SU-DHL-6 (cell line): ENCODE data around the gene ITSN1.

Source experiments
- H2AFZ ChIP-seq: fragments of 200-600 bp; sonication (generic); 2 replicates; pipeline ENCODE4 v1.6.1; 2014; ENCODE audit warnings: low read depth, mild to moderate bottlenecking, moderate library complexity, mixed read lengths, antibody characterized with exemption, low read length; ENCODE audit not compliant: severe bottlenecking
- H3F3A ChIP-seq: fragments of 200-600 bp; shearing (Covaris generic); 2 replicates; pipeline ENCODE4 v1.6.0; 2016; ENCODE audit warnings: antibody characterized with exemption, mild to moderate bottlenecking; ENCODE audit not compliant: insufficient read depth
- H3K27ac ChIP-seq: fragments of 200-600 bp; sonication (generic); 2 replicates; pipeline ENCODE4 v1.5.1; 2016; ENCODE audit warnings: low read depth, mild to moderate bottlenecking, low read length, moderate library complexity, mixed read lengths
- H3K27me3 ChIP-seq: fragments of 200-600 bp; sonication (generic), shearing (Covaris generic); 2 replicates; pipeline ENCODE4 v1.6.0; 2014; ENCODE audit warnings: mild to moderate bottlenecking, low read length
- H3K36me3 ChIP-seq: fragments of 200-600 bp; sonication (generic); 2 replicates; pipeline ENCODE4 v1.6.1; 2014; ENCODE audit warnings: mild to moderate bottlenecking, low read length, mixed read lengths
- H3K4me2 ChIP-seq: fragments of 300-600, 200-600 bp; shearing (Covaris generic), sonication (generic); 2 replicates; pipeline ENCODE4 v1.6.0; 2014; ENCODE audit warnings: low read length, low read depth, mild to moderate bottlenecking; ENCODE audit not compliant: poor library complexity, severe bottlenecking
- H3K4me3 ChIP-seq: fragments of 200-600 bp; sonication (generic); 2 replicates; pipeline ENCODE4 v1.5.1; 2014; ENCODE audit warnings: antibody characterized with exemption, low read length, mild to moderate bottlenecking, mixed read lengths; ENCODE audit not compliant: insufficient read depth, poor library complexity, severe bottlenecking
- H3K79me2 ChIP-seq: fragments of 200-600 bp; sonication (generic); 2 replicates; pipeline ENCODE4 v1.6.1; 2014; ENCODE audit warnings: mild to moderate bottlenecking, low read length, moderate library complexity; ENCODE audit not compliant: insufficient read depth
- H3K9ac ChIP-seq: fragments of 200-600 bp; sonication (generic); 2 replicates; pipeline ENCODE4 v1.7.0; 2014; ENCODE audit warnings: mild to moderate bottlenecking, low read length
- H3K9me2 ChIP-seq: fragments of 200-600 bp; sonication (generic); replicated peaks from 2 replicates; pipeline ENCODE4 v1.6.1; 2014; ENCODE audit warnings: low read length; ENCODE audit not compliant: insufficient read depth
- H3K9me3 ChIP-seq: fragments of 200-600 bp; sonication (generic); 2 replicates; pipeline ENCODE4 v1.6.1; 2014; ENCODE audit warnings: low read length, mixed read lengths; ENCODE audit not compliant: insufficient read depth
- H4K20me1 ChIP-seq: fragments of 200-600 bp; sonication (generic); 2 replicates; pipeline ENCODE4 v1.6.1; 2014; ENCODE audit warnings: low read depth, mild to moderate bottlenecking, antibody characterized with exemption, low read length, moderate library complexity, mixed read lengths
- EZH2phosphoT487 ChIP-seq: fragments of 200-600 bp; sonication (generic), shearing (Covaris generic); conservative IDR thresholded peaks from 2 replicates; pipeline ENCODE4 v1.6.1; 2018; ENCODE audit warnings: mild to moderate bottlenecking, antibody characterized with exemption, low read length, moderate library complexity, mixed read lengths
- TF ChIP-seq, protein P1 (sequence below): fragments of 200-600 bp; sonication (generic); IDR thresholded peaks from one replicate; pipeline ENCODE4 v1.5.1; 2017; ENCODE audit warnings: antibody characterized with exemption, mild to moderate bottlenecking, low read length, moderate library complexity; ENCODE audit not compliant: insufficient read depth, poor library complexity, severe bottlenecking

The ITSN1 gene

DNA sequence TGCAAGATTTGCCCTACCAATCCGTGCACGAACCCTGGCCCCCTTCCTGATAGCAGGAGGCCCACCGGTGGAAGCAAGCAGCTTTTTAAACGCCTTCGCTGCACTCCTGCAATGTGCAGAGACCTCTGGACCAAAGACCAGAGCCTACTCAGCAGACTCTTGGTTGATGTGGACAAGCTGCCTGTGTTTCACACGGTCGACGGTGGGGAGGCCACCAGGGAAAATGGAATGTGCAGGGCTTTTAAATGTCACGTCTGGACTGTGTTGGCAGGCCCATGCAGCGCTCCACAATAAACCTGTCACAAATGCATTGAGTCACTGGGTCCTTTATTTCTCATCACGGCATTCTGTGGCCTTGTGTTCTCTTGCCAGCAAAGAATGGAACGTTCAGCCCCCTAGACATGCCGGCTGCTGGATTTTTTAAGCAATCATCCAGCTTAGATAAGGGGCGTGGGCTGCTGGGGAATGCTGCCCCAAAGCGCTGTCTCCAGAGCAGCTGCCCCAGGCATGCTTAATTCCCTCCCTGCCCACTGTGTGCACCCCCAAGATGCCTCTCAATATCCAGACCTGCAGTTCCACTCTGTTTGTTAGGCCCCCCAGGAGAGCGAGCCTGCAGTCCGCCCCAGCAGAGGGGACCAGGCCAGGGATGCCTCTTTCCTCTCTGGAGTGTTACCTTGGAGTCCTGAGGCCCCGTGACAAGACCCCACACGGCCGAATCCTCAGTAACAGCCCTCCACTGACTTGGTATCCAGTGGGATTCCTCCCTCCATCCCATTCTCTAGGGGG is 202.0 kb downstream of the ITSN1 start:
- TF ChIP-seq, protein P1, sequence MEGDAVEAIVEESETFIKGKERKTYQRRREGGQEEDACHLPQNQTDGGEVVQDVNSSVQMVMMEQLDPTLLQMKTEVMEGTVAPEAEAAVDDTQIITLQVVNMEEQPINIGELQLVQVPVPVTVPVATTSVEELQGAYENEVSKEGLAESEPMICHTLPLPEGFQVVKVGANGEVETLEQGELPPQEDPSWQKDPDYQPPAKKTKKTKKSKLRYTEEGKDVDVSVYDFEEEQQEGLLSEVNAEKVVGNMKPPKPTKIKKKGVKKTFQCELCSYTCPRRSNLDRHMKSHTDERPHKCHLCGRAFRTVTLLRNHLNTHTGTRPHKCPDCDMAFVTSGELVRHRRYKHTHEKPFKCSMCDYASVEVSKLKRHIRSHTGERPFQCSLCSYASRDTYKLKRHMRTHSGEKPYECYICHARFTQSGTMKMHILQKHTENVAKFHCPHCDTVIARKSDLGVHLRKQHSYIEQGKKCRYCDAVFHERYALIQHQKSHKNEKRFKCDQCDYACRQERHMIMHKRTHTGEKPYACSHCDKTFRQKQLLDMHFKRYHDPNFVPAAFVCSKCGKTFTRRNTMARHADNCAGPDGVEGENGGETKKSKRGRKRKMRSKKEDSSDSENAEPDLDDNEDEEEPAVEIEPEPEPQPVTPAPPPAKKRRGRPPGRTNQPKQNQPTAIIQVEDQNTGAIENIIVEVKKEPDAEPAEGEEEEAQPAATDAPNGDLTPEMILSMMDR, result no peak
- no peak for TF ChIP-seq EZH2phosphoT487
- Histone ChIP-seq H3F3A (no peaks in the 10 kb centered on the region), H3K79me2 (no peaks in the 10 kb centered on the region), H3K9me2 (no peaks in the 10 kb centered on the region), H3K27ac (no peak overlapping the region), H3K9me3 (no peaks in the 10 kb centered on the region), H3K36me3 (no peaks in the 10 kb centered on the region), H3K4me3 (no peak overlapping the region), H3K4me2 (no peak overlapping the region), H3K27me3 (no peaks in the 10 kb centered on the region), H2AFZ (no peak overlapping the region), H4K20me1 (no peaks in the 10 kb centered on the region), H3K9ac (no peak overlapping the region)

DNA sequence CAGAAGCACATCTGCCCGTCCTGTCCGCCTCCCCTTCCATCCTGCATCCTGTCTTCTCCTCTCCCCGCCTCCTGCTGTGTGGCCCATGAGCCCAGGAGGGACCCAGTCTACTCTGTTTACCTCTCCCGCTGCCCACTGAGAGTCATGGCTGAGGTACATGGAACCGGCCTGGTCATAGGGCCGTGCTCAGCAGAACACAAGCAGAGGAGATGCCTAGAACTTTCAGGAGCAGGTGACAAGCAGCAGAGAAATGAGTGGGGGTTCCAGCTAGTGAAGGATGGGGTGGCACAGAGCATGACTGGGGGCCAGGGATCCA is 202.5 kb downstream of the ITSN1 start:
- H3K9me3 ChIP-seq, result no peaks in the 10 kb centered on the region
- H2AFZ ChIP-seq, result no peak overlapping the region
- no peak overlapping the region for H3K9ac ChIP-seq
- H3K4me3 ChIP-seq, result no peak overlapping the region
- H3K4me2 ChIP-seq, result no peak overlapping the region
- H3K36me3 ChIP-seq, result no peaks in the 10 kb centered on the region
- H4K20me1 ChIP-seq, result no peaks in the 10 kb centered on the region
- no peaks in the 10 kb centered on the region for H3K79me2 ChIP-seq
- no peaks in the 10 kb centered on the region for H3K27me3 ChIP-seq
- H3F3A ChIP-seq, result no peaks in the 10 kb centered on the region
- TF ChIP-seq, protein P1, result no peak
- no peak for TF ChIP-seq EZH2phosphoT487
- no peak overlapping the region for H3K27ac ChIP-seq
- no peaks in the 10 kb centered on the region for H3K9me2 ChIP-seq

DNA sequence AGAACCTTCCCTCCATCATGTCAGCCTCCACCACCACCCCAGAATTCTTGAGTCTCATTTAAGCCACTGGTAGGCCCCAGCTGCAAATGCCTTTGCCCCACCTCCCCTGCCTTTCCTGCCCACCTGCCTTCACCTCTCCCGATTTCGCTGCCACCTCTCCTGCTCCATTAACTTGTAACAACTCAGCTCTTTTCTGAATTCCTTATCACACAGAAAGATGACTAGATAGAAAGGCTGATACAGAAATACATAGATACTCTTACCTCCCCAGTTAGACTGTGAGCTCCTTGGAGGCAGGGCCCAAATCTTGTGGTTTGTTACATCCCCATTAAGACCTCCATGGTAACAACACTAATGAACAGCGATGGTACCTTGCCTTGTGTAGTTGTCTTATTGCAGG is 203.8 kb downstream of the ITSN1 start:
- Histone ChIP-seq H4K20me1 (no peaks in the 10 kb centered on the region), H3K9me2 (no peaks in the 10 kb centered on the region), H3K9ac (no peak overlapping the region), H2AFZ (no peak overlapping the region), H3K9me3 (no peaks in the 10 kb centered on the region), H3K4me3 (no peak overlapping the region), H3K36me3 (no peaks in the 10 kb centered on the region), H3K27ac (no peak overlapping the region), H3K27me3 (no peaks in the 10 kb centered on the region), H3F3A (no peaks in the 10 kb centered on the region), H3K79me2 (no peaks in the 10 kb centered on the region), H3K4me2 (no peak overlapping the region)
- TF ChIP-seq EZH2phosphoT487, result no peak
- TF ChIP-seq, protein P1, result no peak
